NCI-H748 treated with DMSO at 0.1 percent for 48 hours (cell line): ENCODE results near the gene YWHAE.
"Not testable (repeated sequence)": the region's sequence is repeated elsewhere in the genome, so short reads cannot be mapped to it uniquely, and the experiment has no call there.

Experiments used
- DNase-seq: peaks from one replicate; lab custom pipeline; 2025; lab: John Stamatoyannopoulos, UW

YWHAE gene

GRCh38 chr17:1412185-1413110 is 12.4 kb upstream of the YWHAE start:
- DNase-seq, result no peak

- DNase-seq, result no peak
Measured at GRCh38 chr17:1402262-1402586, 2.2 kb upstream of the YWHAE start.

GRCh38 chr17:1398931-1399678 is 917 bp downstream of the YWHAE start:
- DNase-seq, result no peak

DNA sequence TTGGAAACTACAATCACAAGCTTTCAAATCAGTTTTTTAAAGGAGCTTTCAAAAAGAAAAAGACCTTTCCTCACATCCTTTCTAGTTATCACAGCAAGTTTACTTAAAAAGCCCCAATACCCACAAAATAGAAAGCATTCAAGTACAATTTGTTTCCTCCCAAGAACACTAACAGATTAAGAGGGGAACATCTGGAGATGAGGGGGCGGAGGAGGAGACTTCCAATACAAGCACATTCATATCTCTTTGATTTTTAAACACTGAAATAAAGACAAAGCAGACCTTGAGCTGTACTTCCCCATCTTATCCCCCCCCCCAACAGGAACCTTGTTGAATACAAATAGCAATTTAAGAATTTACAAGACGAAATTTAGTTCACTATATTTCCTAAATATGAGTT is 2.0 kb downstream of the YWHAE start:
- DNase-seq, result no peak

DNA sequence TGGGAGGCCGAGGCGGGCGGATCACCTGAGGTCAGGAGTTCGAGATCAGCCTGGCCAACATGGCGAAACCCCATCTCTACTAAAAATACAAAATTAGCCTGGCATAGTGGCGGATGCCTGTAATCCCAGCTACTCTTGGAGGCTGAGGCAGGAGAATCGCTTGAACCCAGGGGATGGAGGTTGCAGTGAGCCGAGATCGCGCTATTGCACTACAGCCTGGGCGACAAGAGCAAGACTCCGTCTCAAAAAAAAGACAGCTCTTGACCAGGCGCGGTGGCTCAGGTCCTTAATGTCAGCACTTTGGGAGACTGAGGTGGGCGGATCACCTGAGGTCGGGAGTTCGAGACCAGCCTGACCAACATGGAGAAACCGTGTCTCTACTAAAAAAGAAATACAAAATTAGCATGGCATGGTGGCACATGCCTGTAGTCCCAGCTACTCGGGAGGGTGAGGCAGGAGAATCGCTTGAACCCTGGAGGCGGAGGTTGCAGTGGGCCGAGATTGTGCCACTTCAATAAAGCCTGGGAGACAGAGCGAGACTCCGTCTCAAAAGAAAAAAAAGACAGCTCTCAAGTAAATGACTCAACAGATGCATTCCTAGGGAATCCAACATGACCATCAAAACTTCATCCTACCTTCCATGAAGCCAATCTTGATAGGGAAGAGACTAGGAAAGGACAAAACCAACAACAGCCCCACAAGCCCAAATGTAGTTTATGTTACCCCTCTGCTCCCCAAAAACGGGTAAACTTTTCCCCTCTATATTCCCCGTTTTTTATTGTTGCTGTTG is 4.0 kb downstream of the YWHAE start:
- not testable (repeated sequence) for DNase-seq

- no peak for DNase-seq
Measured at GRCh38 chr17:1391577-1391976, 8.4 kb downstream of the YWHAE start.

DNA sequence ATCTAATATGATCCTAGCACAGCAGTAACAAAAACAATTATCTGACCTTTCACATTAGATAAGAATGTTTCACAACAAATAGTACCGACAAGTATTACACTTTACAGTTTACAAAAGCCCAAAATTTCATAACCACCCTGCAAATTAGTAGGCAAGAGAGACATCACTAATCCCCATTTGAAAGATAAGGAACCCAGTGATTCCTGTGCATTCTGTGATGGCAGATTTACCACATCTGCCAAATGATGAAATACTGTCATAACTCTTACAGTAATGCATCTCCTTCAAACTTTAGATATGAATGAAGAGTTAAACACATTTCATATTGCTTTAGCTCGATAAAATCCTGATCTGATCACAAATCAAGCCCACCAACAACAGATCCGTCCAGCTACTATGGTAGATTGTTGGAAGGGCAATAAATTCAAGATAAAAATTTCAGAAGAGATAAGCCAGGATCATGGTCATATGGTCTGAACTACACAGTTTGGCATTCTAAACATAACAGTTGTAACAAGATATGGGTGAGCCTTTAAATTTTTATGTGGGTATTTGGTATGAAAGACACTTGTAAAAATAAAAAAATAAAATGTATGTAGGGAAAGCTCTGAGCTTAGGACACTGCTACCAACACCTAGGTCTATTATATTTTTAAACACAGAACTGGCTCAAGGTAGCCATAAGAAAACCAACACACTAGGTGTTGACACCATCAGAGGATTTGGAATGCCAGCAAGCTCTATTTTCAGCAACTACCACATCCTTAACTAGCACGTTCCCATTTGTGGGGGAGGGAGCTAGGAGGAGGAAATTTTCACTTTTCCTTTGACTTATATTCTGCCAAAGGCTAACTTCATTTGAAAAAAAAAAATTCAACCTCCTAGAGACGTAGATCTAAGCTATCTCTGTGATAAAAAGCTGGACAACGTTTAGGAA is 9.3 kb downstream of the YWHAE start:
- no peak for DNase-seq

DNA sequence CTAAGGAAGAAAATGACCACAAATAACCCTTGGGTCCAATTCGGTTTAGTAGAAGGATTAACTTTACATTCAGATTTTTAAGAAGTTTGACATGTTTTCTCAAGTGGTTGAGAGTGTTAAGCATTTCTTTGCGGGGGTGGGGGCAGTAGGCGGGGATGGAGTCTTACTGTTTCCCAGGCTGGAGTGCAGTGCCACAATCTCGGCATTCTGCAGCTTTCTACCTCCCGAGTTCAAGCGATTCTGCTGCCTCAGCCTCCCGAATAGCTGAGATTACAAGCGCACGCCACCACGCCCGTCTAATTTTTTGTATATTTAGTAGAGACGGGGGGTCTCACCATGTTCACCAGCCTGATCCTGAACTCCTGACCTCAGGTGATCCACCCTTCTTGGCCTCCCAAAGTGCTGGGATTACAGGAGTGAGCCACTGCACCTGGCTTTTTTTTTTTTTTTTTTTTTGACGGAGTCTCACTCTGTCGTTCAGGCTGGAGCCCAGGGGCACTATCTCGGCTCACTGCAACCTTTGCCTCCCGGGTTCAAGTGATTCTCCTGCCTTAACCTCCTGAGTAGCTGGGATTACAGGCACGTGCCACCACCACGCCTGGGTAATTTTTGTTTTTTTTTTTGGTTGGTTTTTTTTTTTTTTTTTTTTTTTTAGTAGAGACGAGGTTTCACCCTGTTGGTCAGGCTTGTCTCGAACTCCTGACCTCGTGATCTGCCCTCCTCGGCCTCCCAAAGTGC is 12.4 kb downstream of the YWHAE start:
- not testable (repeated sequence) for DNase-seq

DNA sequence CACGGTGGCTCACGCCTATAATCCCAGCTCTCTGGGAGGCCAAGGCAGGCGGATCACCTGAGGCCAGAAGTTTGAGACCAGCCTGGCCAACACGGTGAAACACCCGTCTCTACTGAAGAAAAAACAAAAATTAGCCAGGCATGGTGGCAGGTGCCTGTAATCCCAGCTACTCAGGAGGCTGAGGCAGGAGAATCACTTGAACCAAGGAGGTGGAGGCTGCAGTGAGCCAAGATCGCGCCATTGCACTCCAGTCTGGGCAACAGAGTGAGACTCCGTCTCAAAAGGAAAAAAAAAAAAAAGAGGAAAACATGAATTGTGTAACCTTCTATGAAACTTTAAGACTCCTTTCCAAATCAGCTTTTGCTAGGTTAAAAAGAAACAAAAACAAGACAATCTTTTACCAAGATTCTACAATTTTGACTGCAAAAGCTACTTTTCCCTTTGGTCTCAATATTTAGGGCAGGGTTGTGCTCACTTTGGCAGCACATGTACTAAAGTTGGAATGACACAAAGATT is 13.3 kb downstream of the YWHAE start:
- DNase-seq, result not testable (repeated sequence)

GRCh38 chr17:1386265-1386664 is 13.8 kb downstream of the YWHAE start:
- no peak for DNase-seq

- no peak for DNase-seq
Measured at GRCh38 chr17:1385861-1386260, 14.2 kb downstream of the YWHAE start.

DNA sequence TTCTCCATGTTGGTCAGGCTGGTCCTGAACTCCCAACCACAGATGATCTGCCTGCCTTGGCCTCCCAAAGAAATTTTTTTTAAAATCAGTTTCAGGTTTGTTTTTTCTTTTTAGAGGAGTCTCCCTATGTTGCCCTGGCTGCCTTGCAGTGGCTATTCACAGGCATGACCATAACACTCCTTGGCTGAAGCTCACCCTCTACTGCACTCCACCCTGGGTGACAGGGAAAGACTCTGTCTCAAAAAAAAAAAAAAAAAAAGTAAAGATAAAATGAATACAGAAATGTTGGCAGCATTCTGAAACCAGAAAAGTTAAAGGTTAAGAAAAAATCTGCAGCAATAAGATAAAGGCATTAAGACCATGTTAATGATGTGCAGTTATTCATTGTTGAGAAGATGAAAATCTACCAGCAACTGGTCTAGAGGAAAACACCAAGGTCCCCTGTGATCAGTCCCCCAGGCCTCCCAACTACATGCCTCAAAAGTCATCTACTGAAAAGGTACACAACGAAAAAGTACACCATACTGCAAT is 15.1 kb downstream of the YWHAE start:
- DNase-seq, result no peak

DNA sequence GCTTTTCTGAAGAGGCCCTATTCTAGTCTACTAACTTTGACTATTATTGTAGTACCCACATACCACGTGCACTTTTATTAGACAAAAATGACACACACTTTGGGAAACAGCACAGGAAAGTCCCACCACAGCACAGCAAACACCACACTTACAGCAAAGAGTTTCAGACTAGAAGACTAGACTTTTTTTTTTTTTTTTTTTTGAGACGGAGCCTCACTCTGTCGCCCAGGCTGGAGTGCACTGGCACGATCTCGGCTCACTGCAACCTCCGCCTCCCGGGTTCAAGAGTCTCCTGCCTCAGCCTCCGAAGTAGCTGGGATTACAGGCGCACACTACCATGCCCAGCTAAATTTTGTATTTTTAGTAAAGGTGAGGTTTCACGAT is 20.1 kb downstream of the YWHAE start:
- DNase-seq, result no peak

DNA sequence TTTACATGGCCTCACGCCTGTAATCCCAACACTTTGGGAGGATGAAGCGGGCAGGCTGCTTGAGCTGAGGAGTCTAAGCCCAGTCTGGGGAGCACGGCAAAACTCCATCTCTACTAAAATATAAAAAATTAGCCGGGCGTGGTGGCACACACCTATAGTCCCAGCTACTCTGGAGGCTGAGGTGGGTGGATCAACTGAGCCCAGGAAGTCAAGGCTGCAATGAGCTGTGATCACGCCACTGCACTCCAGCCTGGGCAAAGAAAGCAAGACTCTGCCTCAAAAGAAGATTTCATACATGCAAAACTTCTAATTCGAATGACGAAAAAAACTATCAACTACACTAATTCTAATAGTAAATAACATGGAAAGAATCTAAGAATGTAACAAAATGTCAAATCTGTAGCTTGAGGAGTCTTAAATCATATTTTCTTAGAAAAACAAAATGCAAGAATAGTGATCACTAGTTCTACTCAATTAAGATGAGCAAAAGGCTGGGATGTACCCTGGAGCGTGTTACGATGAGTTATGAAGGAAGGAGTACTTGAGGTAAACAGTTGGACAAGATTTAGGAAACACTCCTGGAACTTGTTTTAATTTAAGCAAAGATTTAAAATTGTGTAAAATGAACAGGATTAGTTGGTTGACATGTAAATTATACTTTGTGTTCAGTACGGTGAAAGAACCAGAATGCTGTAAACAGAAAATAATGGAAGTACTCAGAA is 20.7 kb downstream of the YWHAE start:
- no peak for DNase-seq

GRCh38 chr17:1378476-1378860 is 21.6 kb downstream of the YWHAE start:
- not testable (repeated sequence) for DNase-seq

GRCh38 chr17:1377334-1377733 is 22.7 kb downstream of the YWHAE start:
- DNase-seq, result no peak

GRCh38 chr17:1376061-1376460 is 24.0 kb downstream of the YWHAE start:
- no peak for DNase-seq

DNA sequence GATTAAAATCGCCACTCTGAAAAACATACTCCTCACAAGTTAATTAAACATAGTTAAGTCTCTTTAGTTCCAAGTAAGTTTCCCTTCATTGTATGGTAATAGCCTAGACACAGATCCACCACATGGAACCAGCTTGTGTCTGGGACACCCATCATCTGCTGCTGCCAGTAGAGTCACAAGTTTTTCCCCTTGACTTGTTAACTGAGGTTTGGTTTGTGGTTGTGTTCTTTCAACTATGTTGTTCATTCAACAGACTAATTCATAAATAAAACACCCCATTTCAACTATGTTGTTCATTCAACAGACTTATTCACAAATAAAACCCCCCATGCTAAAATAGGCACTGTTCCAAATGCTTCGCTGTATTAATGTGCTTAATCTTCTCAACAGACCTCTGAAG is 24.4 kb downstream of the YWHAE start:
- DNase-seq, result no peak

DNA sequence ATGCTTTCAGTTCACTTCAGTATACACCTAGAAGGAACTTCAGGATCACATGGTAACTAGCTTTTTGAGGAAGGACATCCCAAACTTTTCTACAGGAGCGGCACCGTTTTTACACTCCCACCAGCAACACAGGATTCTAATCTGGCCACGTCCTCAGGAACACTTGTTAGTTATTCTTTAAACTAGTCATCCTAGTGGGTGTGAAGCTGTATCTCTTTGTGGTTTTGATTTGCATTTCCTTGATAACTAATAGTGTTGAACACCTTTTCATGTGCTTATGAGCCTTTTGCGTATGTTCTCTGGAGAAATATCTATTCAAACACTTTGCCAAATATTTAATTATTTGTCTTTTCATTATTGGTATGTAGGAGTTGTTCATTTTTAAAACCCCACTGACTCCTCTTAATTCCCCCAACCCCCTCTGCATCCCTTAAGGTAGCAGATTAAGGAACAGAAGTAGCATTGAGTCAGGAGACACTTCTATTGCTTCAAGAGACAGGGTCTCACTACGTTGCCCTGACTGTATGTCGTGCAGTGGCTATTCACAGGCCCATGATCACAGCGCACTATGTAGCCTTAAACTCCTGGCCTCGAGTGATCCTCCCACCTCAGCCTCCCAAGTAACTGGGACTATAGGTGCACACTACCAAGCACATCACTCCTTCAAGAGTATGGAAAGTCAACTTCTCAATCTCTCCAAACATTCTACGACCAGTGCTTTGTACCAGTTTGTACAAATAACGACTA is 25.4 kb downstream of the YWHAE start:
- DNase-seq, result no peak
